K562 (cell line): Measurements from ENCODE around the gene FAM53B.

Source experiments
- BRD4 ChIP-seq: fragments of 200-600 bp; sonication (generic); IDR thresholded peaks from 2 replicates; pipeline ENCODE4 v1.6.1; 2017; ENCODE audit warnings: inconsistent platforms
- CEBPB ChIP-seq: fragments of 450-650 bp; IDR thresholded peaks from 2 replicates; pipeline ENCODE4 v1.6.1; 2016; ENCODE audit warnings: missing genetic modification characterization, missing compliant biosample characterization
- CHD2 ChIP-seq: IDR thresholded peaks from 2 replicates; pipeline ENCODE4 v1.6.1; 2011; ENCODE audit warnings: low read depth, low read length
- ELK1 ChIP-seq: sonication (generic); formaldehyde crosslinking; IDR thresholded peaks from 2 replicates; pipeline ENCODE4 v1.8.1; 2022; ENCODE audit warnings: missing genetic modification reagents
- GABPA ChIP-seq: fragments of 200-800 bp; sonication (Bioruptor generic); conservative IDR thresholded peaks from 2 replicates; pipeline ENCODE4 v1.6.1; 2016; ENCODE audit warnings: low read depth, missing genetic modification characterization, missing compliant biosample characterization
- MAFF ChIP-seq: IDR thresholded peaks from 2 replicates; pipeline ENCODE4 v1.6.1; 2012; ENCODE audit warnings: low read length, improper control_type of control experiment
- MEIS2 ChIP-seq: fragments of 450-650 bp; IDR thresholded peaks from 2 replicates; pipeline ENCODE4 v1.6.1; 2014; ENCODE audit warnings: mild to moderate bottlenecking; ENCODE audit not compliant: partially characterized antibody
- SMAD4 ChIP-seq: fragments of 250-450 bp; sonication (Bioruptor Pico); conservative IDR thresholded peaks from 2 replicates; pipeline ENCODE4 v1.8.0; 2021; ENCODE audit warnings: inconsistent platforms, mild to moderate bottlenecking, moderate library complexity
- STAT6 ChIP-seq: sonication (generic); formaldehyde crosslinking; IDR thresholded peaks from 2 replicates; pipeline ENCODE4 v1.8.1; 2023; ENCODE audit warnings: mild to moderate bottlenecking, missing genetic modification reagents
- TAF1 ChIP-seq: IDR thresholded peaks from 2 replicates; pipeline ENCODE4 v1.6.1; 2011; ENCODE audit warnings: mild to moderate bottlenecking, low read length, moderate library complexity; ENCODE audit not compliant: insufficient read depth, control insufficient read depth, severe bottlenecking; ENCODE audit errors: extremely low read depth
- YY1 ChIP-seq, 3 experiments: IDR thresholded peaks; 2 replicates each; pipeline ENCODE4 v1.6.1; 2011; ENCODE audit warnings: low read length in 2 of 3, mild to moderate bottlenecking in 2 of 3, moderate library complexity in 2 of 3, borderline replicate concordance in 1 of 3, control low read depth in 1 of 3, low read depth in 1 of 3; ENCODE audit not compliant: insufficient read depth in 3 of 3, insufficient replicate concordance in 2 of 3, control insufficient read depth in 1 of 3, insufficient read length in 1 of 3; ENCODE audit errors: extremely low read depth in 1 of 3
- ZFX ChIP-seq: sonication (generic); formaldehyde crosslinking; IDR thresholded peaks from 2 replicates; pipeline ENCODE4 v1.8.0; 2022; ENCODE audit warnings: mild to moderate bottlenecking, missing genetic modification reagents, moderate library complexity
- TF ChIP-seq, protein P1 (sequence below): fragments of 250-450 bp; sonication (Bioruptor Pico); IDR thresholded peaks from 2 replicates; pipeline ENCODE4 v1.8.0; 2022; ENCODE audit warnings: moderate library complexity, mild to moderate bottlenecking, inconsistent platforms

GRCh38 chr10:124656113-124656490 is 88.1 kb downstream of the FAM53B start:
- no peak for TF ChIP-seq TAF1
- TF ChIP-seq GABPA (tag): no peak
- no peak for TF ChIP-seq CHD2
- no peak for TF ChIP-seq ZFX (CRISPR knock-in tag)
- TF ChIP-seq STAT6 (CRISPR knock-in tag): no peak
- TF ChIP-seq MAFF: no peak
- no peak for TF ChIP-seq BRD4
- TF ChIP-seq SMAD4 (CRISPR knock-in tag): no peak
- no peak for TF ChIP-seq CEBPB (tag)
- TF ChIP-seq YY1 (IDR thresholded peaks at IDR 0.05; ENCODE audit: borderline replicate concordance in 1 of 3, control insufficient read depth in 1 of 3, extremely low read depth in 1 of 3, insufficient read depth in 3 of 3, insufficient read length in 1 of 3, insufficient replicate concordance in 2 of 3, low read depth in 1 of 3, low read length in 2 of 3): no peak
- TF ChIP-seq ELK1 (CRISPR knock-in tag): no peak
- TF ChIP-seq, protein P1, sequence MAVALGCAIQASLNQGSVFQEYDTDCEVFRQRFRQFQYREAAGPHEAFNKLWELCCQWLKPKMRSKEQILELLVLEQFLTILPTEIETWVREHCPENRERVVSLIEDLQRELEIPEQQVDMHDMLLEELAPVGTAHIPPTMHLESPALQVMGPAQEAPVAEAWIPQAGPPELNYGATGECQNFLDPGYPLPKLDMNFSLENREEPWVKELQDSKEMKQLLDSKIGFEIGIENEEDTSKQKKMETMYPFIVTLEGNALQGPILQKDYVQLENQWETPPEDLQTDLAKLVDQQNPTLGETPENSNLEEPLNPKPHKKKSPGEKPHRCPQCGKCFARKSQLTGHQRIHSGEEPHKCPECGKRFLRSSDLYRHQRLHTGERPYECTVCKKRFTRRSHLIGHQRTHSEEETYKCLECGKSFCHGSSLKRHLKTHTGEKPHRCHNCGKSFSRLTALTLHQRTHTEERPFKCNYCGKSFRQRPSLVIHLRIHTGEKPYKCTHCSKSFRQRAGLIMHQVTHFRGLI: no peak
- TF ChIP-seq MEIS2: no peak
